Stomach smooth muscle (tissue), 2 donors: ENCODE results near the gene CCR5.
A peak's percentile ranks its signal among the peaks of the same experiment; 100 is the strongest.

Source experiments
- H3K27ac ChIP-seq: one replicate; pipeline ENCODE4 v1.7.0; 2013; ENCODE audit warnings: mild to moderate bottlenecking, low read length, inconsistent platforms
- H3K27me3 ChIP-seq, 2 donors: one replicate each; pipeline ENCODE4 v1.7.0; 2013; ENCODE audit warnings: low read length in 2 of 2; ENCODE audit not compliant: insufficient read depth in 2 of 2, control insufficient read depth in 1 of 2
- H3K36me3 ChIP-seq, 2 donors: one replicate each; pipeline ENCODE4 v1.7.0; 2013; ENCODE audit warnings: low read length in 2 of 2; ENCODE audit not compliant: control insufficient read depth in 2 of 2, insufficient read depth in 2 of 2
- H3K4me1 ChIP-seq: one replicate; pipeline ENCODE4 v1.7.0; 2013; ENCODE audit warnings: low read length; ENCODE audit not compliant: control insufficient read depth, insufficient read depth
- H3K4me3 ChIP-seq, 2 donors: one replicate each; pipeline ENCODE4 v1.7.0; 2013; ENCODE audit warnings: low read length in 2 of 2
- H3K9ac ChIP-seq, 2 donors: one replicate each; pipeline ENCODE4 v1.7.0; 2013; ENCODE audit warnings: low read length in 2 of 2, mild to moderate bottlenecking in 1 of 2
- H3K9me3 ChIP-seq, 2 donors: one replicate each; pipeline ENCODE4 v1.7.0; 2013; ENCODE audit warnings: low read length in 2 of 2; ENCODE audit not compliant: control insufficient read depth in 2 of 2
- donor health status: healthy.
- donor health status: Pancreatic carcinoma.

Gene CCR5

GRCh38 chr3:46358466-46358865 is 12.3 kb upstream of the CCR5 start:
- H3K9me3 ChIP-seq, result no peaks in the 10 kb centered on the region
- no peak overlapping the region for H3K27ac ChIP-seq
- no peaks in the 10 kb centered on the region for H3K36me3 ChIP-seq
- H3K4me3 ChIP-seq, result no peak overlapping the region
- no peak overlapping the region for H3K9ac ChIP-seq
- peaks cover 0 to 4% of the 10 kb centered on the region in 2 donors for H3K27me3 ChIP-seq
- no peaks in the 10 kb centered on the region for H3K4me1 ChIP-seq

- Histone ChIP-seq H3K9me3 (no peaks in the 10 kb centered on the region), H3K9ac (no peak overlapping the region), H3K4me1 (no peaks in the 10 kb centered on the region), H3K27ac (no peak overlapping the region), H3K27me3 (peaks cover 0 to 4% of the 10 kb centered on the region in 2 donors), H3K4me3 (peak overlapping the region in 1 of 2 donors; percentile 35), H3K36me3 (no peaks in the 10 kb centered on the region)
Observed at GRCh38 chr3:46359733-46360493, 10.8 kb upstream of the CCR5 start.

- no peak overlapping the region for H3K27ac ChIP-seq
Observed at GRCh38 chr3:46360907-46361306, 9.8 kb upstream of the CCR5 start.

GRCh38 chr3:46361408-46362283 is 9.1 kb upstream of the CCR5 start:
- no peak overlapping the region for H3K27ac ChIP-seq
- H3K9ac ChIP-seq, result no peak overlapping the region
- H3K4me3 ChIP-seq, result no peak overlapping the region
- H3K4me1 ChIP-seq, result no peaks in the 10 kb centered on the region
- H3K27me3 ChIP-seq, result peaks cover 0 to 5% of the 10 kb centered on the region in 2 donors
- H3K36me3 ChIP-seq, result no peaks in the 10 kb centered on the region
- no peaks in the 10 kb centered on the region for H3K9me3 ChIP-seq

More at GRCh38 chr3:46360907-46361306, 9.8 kb upstream of the CCR5 start:
- Histone ChIP-seq H3K4me3 (no peak overlapping the region), H3K27me3 (peaks cover 0 to 4% of the 10 kb centered on the region in 2 donors), H3K9ac (no peak overlapping the region), H3K36me3 (no peaks in the 10 kb centered on the region), H3K4me1 (no peaks in the 10 kb centered on the region), H3K9me3 (no peaks in the 10 kb centered on the region)

GRCh38 chr3:46365041-46365440 is 5.7 kb upstream of the CCR5 start:
- Histone ChIP-seq H3K4me3 (no peak overlapping the region), H3K27ac (no peak overlapping the region), H3K9ac (no peak overlapping the region), H3K9me3 (no peaks in the 10 kb centered on the region), H3K27me3 (peaks cover 0 to 5% of the 10 kb centered on the region in 2 donors), H3K4me1 (no peaks in the 10 kb centered on the region), H3K36me3 (no peaks in the 10 kb centered on the region)

GRCh38 chr3:46365737-46366524 is 4.8 kb upstream of the CCR5 start:
- no peak overlapping the region for H3K27ac ChIP-seq
- no peaks in the 10 kb centered on the region for H3K9me3 ChIP-seq
- no peak overlapping the region for H3K9ac ChIP-seq
- no peak overlapping the region for H3K4me3 ChIP-seq
- H3K27me3 ChIP-seq, result peaks cover 0 to 5% of the 10 kb centered on the region in 2 donors
- H3K36me3 ChIP-seq, result no peaks in the 10 kb centered on the region
- no peaks in the 10 kb centered on the region for H3K4me1 ChIP-seq

- Histone ChIP-seq H3K36me3 (no peaks in the 10 kb centered on the region), H3K4me3 (no peak overlapping the region), H3K27me3 (peaks cover 3 to 5% of the 10 kb centered on the region in 2 donors), H3K27ac (no peak overlapping the region), H3K9ac (no peak overlapping the region), H3K4me1 (no peaks in the 10 kb centered on the region), H3K9me3 (no peaks in the 10 kb centered on the region)
Observed at GRCh38 chr3:46367811-46368210, 2.9 kb upstream of the CCR5 start.

- Histone ChIP-seq H3K4me1 (no peaks in the 10 kb centered on the region), H3K27ac (no peak overlapping the region), H3K4me3 (no peak overlapping the region), H3K27me3 (peaks cover 3 to 5% of the 10 kb centered on the region in 2 donors), H3K9ac (no peak overlapping the region), H3K9me3 (no peaks in the 10 kb centered on the region), H3K36me3 (no peaks in the 10 kb centered on the region)
Observed at GRCh38 chr3:46368569-46368968, 2.2 kb upstream of the CCR5 start.

- no peak overlapping the region for H3K27ac ChIP-seq
- no peaks in the 10 kb centered on the region for H3K36me3 ChIP-seq
- no peak overlapping the region for H3K9ac ChIP-seq
- no peak overlapping the region for H3K4me3 ChIP-seq
- peaks cover 3 to 5% of the 10 kb centered on the region in 2 donors for H3K27me3 ChIP-seq
- no peaks in the 10 kb centered on the region for H3K9me3 ChIP-seq
- H3K4me1 ChIP-seq, result no peaks in the 10 kb centered on the region
Observed at GRCh38 chr3:46369151-46369550, 1.6 kb upstream of the CCR5 start.

- H3K36me3 ChIP-seq, result no peaks in the 10 kb centered on the region
- no peaks in the 10 kb centered on the region for H3K9me3 ChIP-seq
- no peak overlapping the region for H3K9ac ChIP-seq
- no peak overlapping the region for H3K4me3 ChIP-seq
- peaks cover 3 to 5% of the 10 kb centered on the region in 2 donors for H3K27me3 ChIP-seq
- no peaks in the 10 kb centered on the region for H3K4me1 ChIP-seq
- H3K27ac ChIP-seq, result no peak overlapping the region
Observed at GRCh38 chr3:46369675-46370132, 1.0 kb upstream of the CCR5 start.
